K562 (cell line): ENCODE measurements around the gene NEK1.

ENCODE experiments used
- PHF20 ChIP-seq: fragments of 450-650 bp; IDR thresholded peaks from 2 replicates; pipeline ENCODE4 v1.6.1; 2018; ENCODE audit not compliant: partially characterized antibody
- TAF1 ChIP-seq: IDR thresholded peaks from 2 replicates; pipeline ENCODE4 v1.6.1; 2011; ENCODE audit warnings: mild to moderate bottlenecking, low read length, moderate library complexity; ENCODE audit not compliant: insufficient read depth, control insufficient read depth, severe bottlenecking; ENCODE audit errors: extremely low read depth
- ZNF274 ChIP-seq: IDR thresholded peaks from 2 replicates; pipeline ENCODE4 v1.6.1; 2011; ENCODE audit warnings: low read depth, mild to moderate bottlenecking, low read length, moderate library complexity, borderline replicate concordance

DNA sequence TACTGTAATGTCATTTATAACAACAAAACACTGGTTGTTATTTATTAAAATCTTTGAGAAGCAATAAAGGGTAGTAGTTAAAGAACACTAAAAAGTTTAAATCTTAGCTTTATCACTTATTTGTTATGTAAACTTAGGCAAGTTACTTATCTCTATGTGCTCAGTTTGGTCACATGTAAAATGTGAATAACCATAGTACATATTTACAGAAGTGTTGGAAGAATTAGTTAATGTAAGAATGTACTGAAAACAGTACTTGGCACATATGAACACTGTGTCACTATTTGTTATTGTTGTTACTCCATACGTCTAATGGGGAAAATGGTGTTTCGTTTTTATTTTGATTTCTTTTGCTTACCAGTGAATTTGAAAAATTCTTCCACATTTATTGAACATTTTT is 9.1 kb downstream of the NEK1 start:
- no peak for TF ChIP-seq TAF1
- no peak for TF ChIP-seq ZNF274
- no peak for TF ChIP-seq PHF20
